ENCODE data around the gene NBPF4. TPM values are rescaled to one million over a fixed set of nuclear protein-coding genes. Genes with fewer than 3 reads are reported as not detected.
"Not testable (repeated sequence)": the region's sequence is repeated elsewhere in the genome, so short reads cannot be mapped to it uniquely, and the experiment has no call there.

The NBPF4 gene
- total RNA-seq, 2 donors from 2014 or later = 0.37 to 0.59 TPM

DNA sequence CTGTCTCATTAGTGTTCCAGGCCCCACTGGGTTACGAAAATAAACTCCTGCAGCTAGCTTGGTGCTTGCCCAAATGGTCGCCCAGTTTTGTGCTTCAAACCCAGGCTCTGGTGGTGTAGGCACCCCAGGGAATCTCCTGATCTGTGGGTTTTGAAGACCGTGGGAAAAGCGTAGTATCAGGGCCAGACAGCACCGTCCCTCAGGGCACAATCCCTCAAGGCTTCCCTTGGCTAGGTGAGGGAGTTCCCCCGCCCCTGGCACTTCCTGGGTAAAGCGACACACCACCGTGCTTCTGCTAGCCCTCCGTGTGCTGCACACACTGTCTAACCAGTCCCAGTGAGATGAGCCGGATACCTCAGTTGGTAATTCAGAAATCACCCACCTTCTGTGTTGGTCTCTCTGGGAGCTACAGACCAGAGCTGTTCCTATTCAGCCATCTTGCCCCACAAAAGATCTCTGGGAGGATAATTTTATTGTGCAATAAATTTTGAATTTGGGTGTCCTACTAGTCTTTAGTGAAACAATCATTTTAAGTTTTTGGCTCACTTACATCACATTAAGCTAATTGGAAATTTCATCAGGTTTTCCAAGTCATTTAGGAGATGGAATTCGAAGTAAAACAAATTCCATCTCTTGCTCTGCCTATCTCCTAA, 34.3 kb downstream of the NBPF4 start:
- Histone ChIP-seq H3K27ac (no peak overlapping the region), H3K36me3 (no peaks in the 10 kb centered on the region), H3K4me1 (no peaks in the 10 kb centered on the region), H3K9me3 (no peaks in the 10 kb centered on the region), H3K9ac (ENCODE audit: low read depth in 2 of 2, low read length in 2 of 2) (no peak overlapping the region), H3K4me3 (no peak overlapping the region), H3K27me3 (no peaks in the 10 kb centered on the region)
- intact Hi-C loops (cut with DNase I) = no loop called here
- DNase-seq = no peak
- TF ChIP-seq, protein P1, sequence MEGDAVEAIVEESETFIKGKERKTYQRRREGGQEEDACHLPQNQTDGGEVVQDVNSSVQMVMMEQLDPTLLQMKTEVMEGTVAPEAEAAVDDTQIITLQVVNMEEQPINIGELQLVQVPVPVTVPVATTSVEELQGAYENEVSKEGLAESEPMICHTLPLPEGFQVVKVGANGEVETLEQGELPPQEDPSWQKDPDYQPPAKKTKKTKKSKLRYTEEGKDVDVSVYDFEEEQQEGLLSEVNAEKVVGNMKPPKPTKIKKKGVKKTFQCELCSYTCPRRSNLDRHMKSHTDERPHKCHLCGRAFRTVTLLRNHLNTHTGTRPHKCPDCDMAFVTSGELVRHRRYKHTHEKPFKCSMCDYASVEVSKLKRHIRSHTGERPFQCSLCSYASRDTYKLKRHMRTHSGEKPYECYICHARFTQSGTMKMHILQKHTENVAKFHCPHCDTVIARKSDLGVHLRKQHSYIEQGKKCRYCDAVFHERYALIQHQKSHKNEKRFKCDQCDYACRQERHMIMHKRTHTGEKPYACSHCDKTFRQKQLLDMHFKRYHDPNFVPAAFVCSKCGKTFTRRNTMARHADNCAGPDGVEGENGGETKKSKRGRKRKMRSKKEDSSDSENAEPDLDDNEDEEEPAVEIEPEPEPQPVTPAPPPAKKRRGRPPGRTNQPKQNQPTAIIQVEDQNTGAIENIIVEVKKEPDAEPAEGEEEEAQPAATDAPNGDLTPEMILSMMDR (IDR thresholded peaks at IDR 0.05) = no peak

DNA sequence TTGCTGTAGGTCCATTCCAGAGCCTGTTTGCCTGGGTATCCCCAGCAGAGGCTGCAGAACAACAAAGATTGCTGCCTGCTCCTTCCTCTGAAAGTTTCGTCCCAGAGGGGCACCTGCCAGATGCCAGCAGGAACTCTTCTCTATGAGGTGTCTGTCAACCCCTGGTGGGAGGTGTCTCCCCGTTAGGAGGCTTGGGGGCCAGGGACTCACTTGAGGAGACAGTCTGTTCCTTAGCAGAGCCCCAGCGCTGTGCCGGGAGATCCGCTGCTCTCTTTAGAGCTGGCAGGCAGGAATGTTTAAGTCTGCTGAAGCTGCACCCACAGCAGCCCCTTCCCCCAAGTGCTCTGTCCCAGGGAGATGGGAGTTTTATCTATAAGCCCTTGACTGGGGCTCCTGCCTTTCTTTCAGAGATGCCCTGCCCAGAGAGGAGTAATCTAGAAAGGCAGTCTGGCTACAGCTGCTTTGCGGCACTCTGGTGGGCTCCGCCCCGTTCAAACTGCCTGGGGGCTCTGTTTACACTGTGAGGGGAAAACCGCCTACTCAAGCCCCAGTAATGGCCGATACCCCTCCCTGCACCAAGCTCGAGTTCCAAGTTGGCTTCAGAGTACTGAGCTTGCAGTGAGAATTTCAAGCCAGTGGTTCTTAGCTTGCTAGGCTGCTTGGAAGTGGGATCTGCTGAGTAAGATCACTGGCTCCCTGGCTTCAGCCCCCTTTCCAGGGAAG, 35.0 kb downstream of the NBPF4 start:
- Histone ChIP-seq H3K27ac (no peak overlapping the region), H3K4me1 (no peaks in the 10 kb centered on the region), H3K36me3 (no peaks in the 10 kb centered on the region), H3K4me3 (no peak overlapping the region), H3K27me3 (no peaks in the 10 kb centered on the region), H3K9me3 (no peaks in the 10 kb centered on the region), H3K9ac (ENCODE audit: low read depth in 2 of 2, low read length in 2 of 2) (no peak overlapping the region)
- intact Hi-C loops (cut with DNase I) = no loop called here
- TF ChIP-seq, protein P1 (IDR thresholded peaks at IDR 0.05) = no peak
- DNase-seq = no peak

DNA sequence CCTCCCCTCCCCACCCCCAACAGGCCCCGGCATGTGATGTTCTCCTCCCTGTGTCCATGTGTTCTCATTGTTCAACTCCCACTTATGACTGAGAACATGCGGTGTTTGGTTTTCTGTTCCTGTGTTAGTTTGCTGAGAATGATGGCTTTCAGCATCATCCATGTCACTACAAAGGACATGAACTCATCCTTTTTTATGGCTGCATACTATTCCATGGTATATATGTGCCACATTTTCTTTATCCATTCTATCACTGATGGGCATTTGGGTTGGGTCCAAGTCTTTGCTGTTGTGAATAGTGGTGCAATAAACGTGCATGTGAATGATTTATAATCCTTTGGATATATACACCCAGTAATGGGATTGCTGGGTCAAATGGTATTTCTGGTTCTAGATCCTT, 40.3 kb downstream of the NBPF4 start:
- H3K4me1 ChIP-seq; H3K27me3 ChIP-seq; H3K9ac ChIP-seq (ENCODE audit: low read depth in 2 of 2, low read length in 2 of 2); H3K9me3 ChIP-seq; intact Hi-C loops (cut with DNase I); H3K27ac ChIP-seq; H3K4me3 ChIP-seq; H3K36me3 ChIP-seq; DNase-seq: not testable (repeated sequence)

DNA sequence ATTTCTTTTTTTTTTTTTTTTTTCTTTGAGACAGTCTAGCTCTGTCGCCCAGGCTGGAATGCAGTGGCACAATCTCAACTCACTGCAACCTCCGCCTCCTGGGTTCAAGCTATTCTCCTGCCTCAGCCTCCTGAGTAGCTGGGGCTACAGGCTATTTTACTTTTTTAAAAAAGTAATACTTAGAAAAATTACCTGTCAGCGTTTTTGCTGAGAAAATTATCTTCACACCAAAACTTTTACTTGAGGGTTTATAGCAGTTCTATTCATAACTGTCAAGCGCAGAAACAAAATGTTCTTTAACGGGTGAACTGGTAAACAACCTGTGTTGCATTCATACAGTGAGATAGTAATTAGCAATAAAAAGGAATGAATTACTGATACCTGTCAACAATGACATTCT, 42.2 kb downstream of the NBPF4 start:
- no peak overlapping the region for H3K9ac ChIP-seq (ENCODE audit: low read depth in 2 of 2, low read length in 2 of 2)
- DNase-seq = no peak
- TF ChIP-seq, protein P1 (IDR thresholded peaks at IDR 0.05) = no peak
- no peaks in the 10 kb centered on the region for H3K27me3 ChIP-seq
- no peaks in the 10 kb centered on the region for H3K9me3 ChIP-seq
- no peak overlapping the region for H3K27ac ChIP-seq
- H3K36me3 ChIP-seq = no peaks in the 10 kb centered on the region
- peaks cover 3% of the 10 kb centered on the region for H3K4me1 ChIP-seq
- intact Hi-C loops (cut with DNase I) = no loop called here
- no peak overlapping the region for H3K4me3 ChIP-seq

DNA sequence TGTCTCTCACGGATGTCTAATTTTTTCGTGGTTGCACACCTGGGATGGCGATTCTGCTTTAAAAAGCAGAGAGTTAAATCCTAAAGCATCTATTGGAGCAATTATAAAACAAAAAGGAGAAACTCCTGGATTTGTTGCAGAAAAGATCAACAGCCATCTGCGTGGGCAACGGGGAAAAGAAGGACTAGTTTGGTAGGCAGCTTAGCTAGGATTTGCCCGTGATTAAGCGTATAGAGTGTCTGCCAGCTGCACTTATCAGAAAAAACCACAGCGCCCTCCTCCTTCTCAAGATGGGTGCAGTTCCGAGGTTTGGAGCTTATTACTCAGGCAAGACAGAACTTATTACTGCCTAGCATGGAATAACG, 43.2 kb downstream of the NBPF4 start:
- no peaks in the 10 kb centered on the region for H3K36me3 ChIP-seq
- peak overlapping the region; percentile 92 for H3K27ac ChIP-seq
- peak; percentile 65 for DNase-seq
- H3K9me3 ChIP-seq = no peaks in the 10 kb centered on the region
- intact Hi-C loops (cut with DNase I) = no loop called here
- peak overlapping the region; percentile 84 for H3K4me3 ChIP-seq
- H3K27me3 ChIP-seq = no peaks in the 10 kb centered on the region
- peaks cover 3% of the 10 kb centered on the region for H3K4me1 ChIP-seq
- H3K9ac ChIP-seq (ENCODE audit: low read depth in 2 of 2, low read length in 2 of 2) = peak overlapping the region; percentile 84 to 88
- TF ChIP-seq, protein P1 (IDR thresholded peaks at IDR 0.05) = no peak

Measured in colonic mucosa (tissue), 4 donors.